ENCODE measurements around the gene PIM3. TPM values are rescaled to one million over a fixed set of nuclear protein-coding genes. Genes with fewer than 3 reads are reported as not detected.
A peak's percentile ranks its signal among the peaks of the same experiment; 100 is the strongest.

PIM3 gene
- polyA plus RNA-seq, 1 donor from 2014 or later: 47.1 TPM

- H3K4me1 Mint-ChIP-seq: peaks cover 3 to 10% (median 3%) of the 10 kb centered on the region in 3 donors
- H3K27me3 Mint-ChIP-seq: peaks cover 8% of the 10 kb centered on the region
- peaks cover 0 to 2% (median 0%) of the 10 kb centered on the region in 3 donors for H3K9me3 Mint-ChIP-seq
- H3K27ac Mint-ChIP-seq: peak overlapping the region in 1 of 3 donors; percentile 5
- no peaks in the 10 kb centered on the region for H3K36me3 Mint-ChIP-seq
- H3K4me3 Mint-ChIP-seq: no peak overlapping the region
Measured at GRCh38 chr22:49997932-49998717, 37.6 kb downstream of the PIM3 start.

GRCh38 chr22:49998718-49999062 lies 38.1 kb downstream of the PIM3 start:
- peak overlapping the region in 1 of 4 donors; percentile 34 for H3K4me3 Mint-ChIP-seq

GRCh38 chr22:49999063-49999945 lies 38.7 kb downstream of the PIM3 start:
- H3K27me3 Mint-ChIP-seq: peaks cover 8% of the 10 kb centered on the region
- no peaks in the 10 kb centered on the region for H3K36me3 Mint-ChIP-seq
- H3K9me3 Mint-ChIP-seq: peaks cover 0 to 2% (median 0%) of the 10 kb centered on the region in 3 donors
- H3K27ac Mint-ChIP-seq: no peak overlapping the region
- peaks cover 0 to 10% (median 0%) of the 10 kb centered on the region in 3 donors for H3K4me1 Mint-ChIP-seq
- H3K4me3 Mint-ChIP-seq: peak overlapping the region in 2 of 4 donors; percentile 18 to 72

More at GRCh38 chr22:49998718-49999062, 38.1 kb downstream of the PIM3 start:
- Mint-ChIP-seq H3K4me1 (peaks cover 0 to 8% (median 0%) of the 10 kb centered on the region in 3 donors), H3K27ac (peak overlapping the region in 1 of 3 donors; percentile 5), H3K9me3 (peaks cover 0 to under 1% (median 0%) of the 10 kb centered on the region in 3 donors), H3K36me3 (no peaks in the 10 kb centered on the region), H3K27me3 (peaks cover 8% of the 10 kb centered on the region)

GRCh38 chr22:49999946-50000586 lies 39.5 kb downstream of the PIM3 start:
- Mint-ChIP-seq H3K36me3 (no peaks in the 10 kb centered on the region), H3K9me3 (peaks cover 0 to 2% (median 0%) of the 10 kb centered on the region in 3 donors), H3K27ac (no peak overlapping the region), H3K4me3 (no peak overlapping the region), H3K27me3 (peaks cover 8% of the 10 kb centered on the region), H3K4me1 (peaks cover 0 to 12% (median 0%) of the 10 kb centered on the region in 3 donors)

DNA sequence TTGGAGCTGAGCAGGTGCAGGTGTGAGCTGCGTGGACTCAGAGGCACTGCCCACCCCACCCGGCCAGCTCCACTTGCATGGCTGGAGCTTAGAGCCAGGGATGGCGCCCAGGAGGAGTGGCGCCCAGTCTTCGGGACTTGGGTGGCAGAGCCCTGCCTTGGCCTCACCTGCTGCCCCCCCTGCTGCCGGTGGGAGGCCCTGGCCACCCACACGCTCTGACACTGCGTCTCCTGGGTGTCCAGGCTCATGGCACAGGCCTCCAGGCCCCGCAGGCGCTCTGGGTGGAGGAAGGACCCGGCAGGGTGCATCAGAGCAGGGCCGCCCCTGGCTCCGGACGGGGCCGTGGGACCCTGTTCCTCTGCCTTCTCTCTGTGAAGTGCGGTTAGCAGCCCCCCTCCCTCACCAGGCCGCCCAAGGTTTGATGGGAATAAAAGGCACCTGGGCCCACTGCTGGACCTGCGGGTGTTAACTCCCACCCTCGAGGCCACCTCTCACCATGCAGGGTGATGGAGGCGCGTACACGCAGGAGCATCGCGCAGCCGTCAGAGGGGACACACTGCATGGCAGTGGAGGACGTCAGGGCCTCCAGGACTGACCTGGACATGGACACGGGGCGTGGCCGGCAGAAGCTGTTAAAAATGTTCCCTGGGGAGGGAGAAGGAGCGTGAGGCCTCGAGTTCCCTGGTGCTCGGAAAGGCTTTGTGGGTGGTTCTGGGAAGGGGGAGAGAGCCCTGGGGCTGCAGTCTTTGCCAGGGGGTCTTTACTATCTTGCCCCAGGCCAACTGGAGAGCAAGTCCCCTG lies 40.2 kb downstream of the PIM3 start:
- no peak overlapping the region for H3K27ac Mint-ChIP-seq
- H3K36me3 Mint-ChIP-seq: no peaks in the 10 kb centered on the region
- peaks cover 8% of the 10 kb centered on the region for H3K27me3 Mint-ChIP-seq
- H3K4me3 Mint-ChIP-seq: no peak overlapping the region
- H3K4me1 Mint-ChIP-seq: peaks cover 0 to 14% (median 0%) of the 10 kb centered on the region in 3 donors
- H3K9me3 Mint-ChIP-seq: peaks cover 0 to 4% (median 0%) of the 10 kb centered on the region in 3 donors

GRCh38 chr22:50001388-50002231 lies 41.0 kb downstream of the PIM3 start:
- Mint-ChIP-seq H3K9me3 (peaks cover 0 to 4% (median 0%) of the 10 kb centered on the region in 3 donors), H3K4me1 (peaks cover 0 to 14% (median 0%) of the 10 kb centered on the region in 3 donors), H3K4me3 (no peak overlapping the region), H3K27me3 (peaks cover 8% of the 10 kb centered on the region), H3K36me3 (no peaks in the 10 kb centered on the region), H3K27ac (no peak overlapping the region)

DNA sequence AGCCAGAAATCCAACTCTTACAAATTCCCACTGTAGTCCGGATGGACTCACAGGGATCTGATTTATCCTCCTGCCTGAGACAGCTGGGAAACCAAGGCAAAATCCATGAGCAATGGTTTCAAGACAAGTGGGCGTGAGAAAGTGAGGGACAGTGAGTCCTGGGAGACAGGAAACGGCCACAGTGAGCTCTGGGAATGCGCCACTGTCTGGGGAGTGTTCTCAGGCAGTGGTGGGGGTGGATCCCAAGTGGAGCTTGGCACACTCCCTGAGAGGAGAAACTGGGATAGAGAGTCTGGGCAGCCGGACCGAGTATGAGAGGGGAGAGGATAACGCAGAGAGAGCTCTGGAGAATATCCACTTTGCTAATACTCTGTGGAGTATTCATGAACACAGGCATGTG lies 42.2 kb downstream of the PIM3 start:
- Mint-ChIP-seq H3K27me3 (peaks cover 8% of the 10 kb centered on the region), H3K4me1 (peaks cover 0 to 14% (median 0%) of the 10 kb centered on the region in 3 donors), H3K36me3 (no peaks in the 10 kb centered on the region), H3K4me3 (no peak overlapping the region), H3K9me3 (peaks cover 0 to 4% (median 0%) of the 10 kb centered on the region in 3 donors), H3K27ac (no peak overlapping the region)

- Mint-ChIP-seq H3K27me3 (peaks cover 11% of the 10 kb centered on the region), H3K4me3 (no peak overlapping the region)
Measured at GRCh38 chr22:50004918-50005317, 44.3 kb downstream of the PIM3 start.

GRCh38 chr22:50007057-50007511 lies 46.5 kb downstream of the PIM3 start:
- Mint-ChIP-seq H3K4me3 (no peak overlapping the region), H3K27me3 (peaks cover 15% of the 10 kb centered on the region), H3K9me3 (peaks cover 0 to 4% (median 0%) of the 10 kb centered on the region in 3 donors), H3K4me1 (peaks cover 9 to 10% (median 9%) of the 10 kb centered on the region in 3 donors), H3K27ac (no peak overlapping the region), H3K36me3 (no peaks in the 10 kb centered on the region)

More at GRCh38 chr22:50004918-50005317, 44.3 kb downstream of the PIM3 start:
- H3K36me3 Mint-ChIP-seq: no peaks in the 10 kb centered on the region
- H3K9me3 Mint-ChIP-seq: peaks cover 0 to 4% (median 0%) of the 10 kb centered on the region in 3 donors
- peak overlapping the region in 1 of 3 donors; percentile 64 for H3K27ac Mint-ChIP-seq
- H3K4me1 Mint-ChIP-seq: peaks cover 0 to 9% (median 2%) of the 10 kb centered on the region in 3 donors

DNA sequence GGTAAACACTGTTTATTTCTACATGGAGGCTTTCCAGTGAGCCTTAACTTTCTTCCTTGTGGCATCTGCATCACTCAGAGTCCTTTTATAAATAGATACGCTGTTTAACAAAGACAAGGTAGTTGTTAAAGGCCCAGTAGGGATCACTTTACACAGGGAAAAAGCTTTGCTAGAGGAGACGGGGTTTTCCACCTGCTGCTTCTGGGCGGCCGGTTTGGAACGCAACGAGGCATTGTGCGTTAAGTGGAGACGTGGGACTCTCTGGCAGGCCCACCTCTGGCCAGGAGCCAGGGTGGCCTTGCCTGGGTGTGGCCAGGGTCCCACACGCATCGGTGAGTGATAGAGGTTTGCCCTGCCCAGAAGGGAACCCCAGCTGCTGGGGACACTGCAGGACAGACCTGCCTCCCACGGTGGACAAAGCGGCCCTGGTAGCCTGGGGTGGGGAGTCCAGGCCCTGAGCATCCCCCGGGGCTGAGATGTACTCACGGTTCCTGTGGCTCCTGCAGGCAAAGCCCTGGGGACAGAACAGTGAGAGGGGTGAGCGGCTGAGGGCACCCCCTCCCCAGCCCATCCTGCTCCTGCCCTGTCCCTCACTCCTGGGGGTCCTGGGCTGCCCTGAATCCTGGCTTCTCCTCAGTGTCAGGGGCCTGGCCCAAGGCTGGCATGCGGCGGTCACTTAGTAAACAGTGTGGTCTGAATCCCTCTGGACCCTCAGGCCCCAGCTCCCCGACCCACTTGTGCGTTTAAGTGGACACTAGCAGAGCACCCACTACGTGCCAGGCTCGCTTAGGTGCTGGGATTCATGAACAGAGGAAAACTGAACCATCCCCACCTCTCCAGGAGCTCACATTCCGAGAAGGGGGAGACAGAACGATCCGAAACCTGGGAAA lies 47.8 kb downstream of the PIM3 start:
- Mint-ChIP-seq H3K27me3 (peaks cover 14% of the 10 kb centered on the region), H3K9me3 (peaks cover 0 to 4% (median 0%) of the 10 kb centered on the region in 3 donors), H3K36me3 (no peaks in the 10 kb centered on the region), H3K4me1 (peaks cover 9 to 15% (median 9%) of the 10 kb centered on the region in 3 donors), H3K27ac (peak overlapping the region in 1 of 3 donors; percentile 59), H3K4me3 (peak overlapping the region in 1 of 4 donors; percentile 55)

GRCh38 chr22:50009251-50009650 lies 48.7 kb downstream of the PIM3 start:
- Mint-ChIP-seq H3K27ac (peak overlapping the region in 1 of 3 donors; percentile 64), H3K27me3 (peaks cover 17% of the 10 kb centered on the region), H3K4me1 (peaks cover 4 to 15% (median 9%) of the 10 kb centered on the region in 3 donors), H3K36me3 (no peaks in the 10 kb centered on the region), H3K4me3 (peak overlapping the region in 2 of 4 donors; percentile 9 to 49), H3K9me3 (peaks cover 0 to 2% (median 0%) of the 10 kb centered on the region in 3 donors)

All from IgD-negative memory B cell (primary cell).